CD14-positive monocyte (primary cell): ENCODE results near the gene CORO2A. TPM values are rescaled to one million over a fixed set of nuclear protein-coding genes. Genes with fewer than 3 reads are reported as not detected.
"Not testable (repeated sequence)": the region's sequence is repeated elsewhere in the genome, so short reads cannot be mapped to it uniquely, and the experiment has no call there.

ENCODE experiments used
- DNase-seq, 3 donors: peaks; one replicate each; pipeline ENCODE4 v3.0.0-alpha.2; 2011 to 2022
- H2AFZ ChIP-seq: 2 replicates; pipeline ENCODE4 v1.6.0; 2012; ENCODE audit warnings: mild to moderate bottlenecking, low read depth, low read length, inconsistent platforms; ENCODE audit not compliant: insufficient read depth, poor library complexity, severe bottlenecking
- H3K27ac ChIP-seq, 2 donors: 1 replicate in 1 of 2; 2 replicates in 1 of 2; pipeline ENCODE4 v1.5.1; 2012 to 2013; ENCODE audit warnings: low read length in 2 of 2, control low read depth in 1 of 2, inconsistent platforms in 1 of 2, low read depth in 1 of 2, mild to moderate bottlenecking in 1 of 2
- H3K27me3 ChIP-seq, 2 donors: one replicate each; pipeline versions ENCODE4 v1.6.0 to v1.6.1; 2011 to 2013; ENCODE audit warnings: low read length in 2 of 2; ENCODE audit not compliant: control insufficient read depth in 2 of 2, insufficient read depth in 2 of 2
- H3K36me3 ChIP-seq, 2 donors: replicated peaks in 1 of 2; 1 replicate in 1 of 2; 2 replicates in 1 of 2; pipeline versions ENCODE4 v1.5.1 to v1.6.1; 2012 to 2013; ENCODE audit warnings: low read length in 2 of 2, control low read depth in 1 of 2, inconsistent platforms in 1 of 2, mild to moderate bottlenecking in 1 of 2; ENCODE audit not compliant: insufficient read depth in 2 of 2, control insufficient read depth in 1 of 2
- H3K4me1 ChIP-seq, 2 donors: 1 replicate in 1 of 2; 2 replicates in 1 of 2; pipeline versions ENCODE4 v1.5.1 to v1.6.1; 2012 to 2013; ENCODE audit warnings: low read length in 2 of 2, control low read depth in 1 of 2, inconsistent platforms in 1 of 2, mild to moderate bottlenecking in 1 of 2, moderate library complexity in 1 of 2; ENCODE audit not compliant: insufficient read depth in 2 of 2, control insufficient read depth in 1 of 2
- H3K4me2 ChIP-seq: replicated peaks from 2 replicates; pipeline ENCODE3; 2012; ENCODE audit warnings: low read length, moderate library complexity, mild to moderate bottlenecking; ENCODE audit not compliant: poor library complexity, severe bottlenecking; ENCODE audit errors: extremely low read depth
- H3K4me3 ChIP-seq, 3 experiments: fragments of 200-600 bp in 1 of 3; sonication (generic) in 1 of 3; replicated peaks in 1 of 3; 1 replicate in 2 of 3; 2 replicates in 1 of 3; pipeline ENCODE4 v1.5.1; 2011 to 2013; ENCODE audit warnings: low read length in 3 of 3, mild to moderate bottlenecking in 3 of 3, control low read depth in 2 of 3, low read depth in 2 of 3, inconsistent platforms in 1 of 3, moderate library complexity in 1 of 3
- H3K79me2 ChIP-seq: 2 replicates; pipeline ENCODE4 v1.6.0; 2012; ENCODE audit warnings: mild to moderate bottlenecking, control low read depth, inconsistent platforms, low read length, moderate library complexity; ENCODE audit not compliant: insufficient read depth
- H3K9ac ChIP-seq: 2 replicates; pipeline ENCODE4 v1.6.0; 2017; ENCODE audit warnings: low read length, mild to moderate bottlenecking; ENCODE audit not compliant: insufficient read depth, poor library complexity, severe bottlenecking
- H3K9me3 ChIP-seq, 2 donors: replicated peaks in 1 of 2; 1 replicate in 1 of 2; 2 replicates in 1 of 2; pipeline versions ENCODE4 v1.5.1 to v1.6.1; 2012 to 2013; ENCODE audit warnings: low read length in 2 of 2, control low read depth in 1 of 2; ENCODE audit not compliant: control insufficient read depth in 1 of 2, insufficient read depth in 1 of 2
- H4K20me1 ChIP-seq: 2 replicates; pipeline ENCODE4 v1.6.0; 2012; ENCODE audit warnings: mild to moderate bottlenecking, low read length, control low read depth, moderate library complexity; ENCODE audit not compliant: insufficient read depth
- H3K27ac Mint-ChIP-seq, 7 donors: one replicate each; pipeline ENCODE4 v1.8.0; 2020; ENCODE audit warnings: mild to moderate bottlenecking in 7 of 7, mixed read lengths in 7 of 7, moderate library complexity in 6 of 7, inconsistent platforms in 2 of 7
- H3K27me3 Mint-ChIP-seq, 3 donors: one replicate each; pipeline ENCODE4 v1.8.0; 2021 to 2022; ENCODE audit warnings: low read depth in 3 of 3, mild to moderate bottlenecking in 3 of 3, mixed read lengths in 3 of 3, moderate library complexity in 3 of 3, inconsistent platforms in 1 of 3
- H3K36me3 Mint-ChIP-seq, 2 donors: one replicate each; pipeline ENCODE4 v1.8.0; 2020; ENCODE audit warnings: mixed read lengths in 2 of 2, inconsistent platforms in 1 of 2, mild to moderate bottlenecking in 1 of 2
- H3K4me1 Mint-ChIP-seq: one replicate; pipeline ENCODE4 v1.8.0; 2020; ENCODE audit warnings: mild to moderate bottlenecking, mixed read lengths
- H3K4me3 Mint-ChIP-seq, 2 donors: one replicate each; pipeline ENCODE4 v1.8.0; 2020; ENCODE audit warnings: mild to moderate bottlenecking in 2 of 2, mixed read lengths in 2 of 2, moderate library complexity in 1 of 2
- H3K9me3 Mint-ChIP-seq, 7 donors: one replicate each; pipeline ENCODE4 v1.8.0; 2020 to 2022; ENCODE audit warnings: mixed read lengths in 7 of 7, mild to moderate bottlenecking in 6 of 7, moderate library complexity in 6 of 7, inconsistent platforms in 2 of 7
- WGBS: methylation state at CpG from one replicate; pipeline ENCODE4 v1.1.5; 2013; ENCODE audit warnings: missing lambda C conversion rate; ENCODE audit not compliant: insufficient coverage; 5-methylcytosine and 5-hydroxymethylcytosine counted together
- intact Hi-C, 2 donors: fragments of 100-400 bp; cut with micrococcal nuclease; formaldehyde crosslinking; loops; one replicate each; pipeline versions ENCODE4 v1.15.0 to v1.15.1; 2023
- polyA plus RNA-seq, 3 donors: library from polyadenylated mRNA; depleted of rRNA in 1 of 3; unstranded in 2 of 3; stranded (reverse) in 1 of 3; fragments of 300-500 nt in 2 of 3; fragments of >200 nt in 1 of 3; fragmentation: Illumina TruSeq in 2 of 3; gene quantifications; 1 replicate in 2 of 3; 2 replicates in 1 of 3; pipeline ENCODE4 v1.2.3, GENCODE V29; 2012 to 2021
- TF ChIP-seq, protein P1 (sequence below): fragments of 200-600 bp; IDR thresholded peaks from one replicate; pipeline ENCODE4 v1.8.0; 2022; ENCODE audit warnings: antibody characterized with exemption, mild to moderate bottlenecking

Gene CORO2A
- polyA plus RNA-seq, 3 donors: 1.2 to 3.5 (median 2.1) TPM

DNA sequence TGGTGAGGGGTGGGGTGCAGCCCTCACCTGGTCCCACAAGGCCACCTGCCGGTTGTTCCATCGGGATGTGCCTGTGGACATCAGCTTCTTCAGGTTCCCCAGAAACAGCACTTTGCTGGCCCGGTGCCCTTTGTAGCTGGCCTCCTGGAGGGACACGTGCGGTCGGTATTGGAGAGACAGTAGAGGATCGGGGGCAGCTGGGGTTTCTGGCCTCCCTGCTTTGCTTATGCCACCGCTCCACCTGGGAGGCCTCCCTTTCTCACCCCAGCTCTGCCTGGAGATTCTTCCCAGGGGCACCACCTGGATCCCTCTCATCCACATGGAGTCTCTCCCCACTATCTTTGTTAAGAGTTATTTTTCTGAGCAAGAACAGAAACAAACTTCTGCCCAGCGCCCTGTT lies 60.3 kb downstream of the CORO2A start:
- 94% methylated on average over 8 of the region's 9 CpGs for WGBS
- Histone ChIP-seq H3K4me1 (peaks cover 23% of the 10 kb centered on the region in 2 donors), H3K4me3 (no peak overlapping the region), H3K9ac (no peak overlapping the region), H3K79me2 (no peaks in the 10 kb centered on the region), H3K9me3 (no peaks in the 10 kb centered on the region), H3K27ac (no peak overlapping the region), H4K20me1 (no peaks in the 10 kb centered on the region), H3K4me2 (no peak overlapping the region), H3K27me3 (no peaks in the 10 kb centered on the region), H2AFZ (no peak overlapping the region), H3K36me3 (peaks cover 7 to 32% of the 10 kb centered on the region in 2 donors)
- intact Hi-C loops: no loop called here
- H3K27me3 Mint-ChIP-seq: no peaks in the 10 kb centered on the region
- TF ChIP-seq, protein P1, sequence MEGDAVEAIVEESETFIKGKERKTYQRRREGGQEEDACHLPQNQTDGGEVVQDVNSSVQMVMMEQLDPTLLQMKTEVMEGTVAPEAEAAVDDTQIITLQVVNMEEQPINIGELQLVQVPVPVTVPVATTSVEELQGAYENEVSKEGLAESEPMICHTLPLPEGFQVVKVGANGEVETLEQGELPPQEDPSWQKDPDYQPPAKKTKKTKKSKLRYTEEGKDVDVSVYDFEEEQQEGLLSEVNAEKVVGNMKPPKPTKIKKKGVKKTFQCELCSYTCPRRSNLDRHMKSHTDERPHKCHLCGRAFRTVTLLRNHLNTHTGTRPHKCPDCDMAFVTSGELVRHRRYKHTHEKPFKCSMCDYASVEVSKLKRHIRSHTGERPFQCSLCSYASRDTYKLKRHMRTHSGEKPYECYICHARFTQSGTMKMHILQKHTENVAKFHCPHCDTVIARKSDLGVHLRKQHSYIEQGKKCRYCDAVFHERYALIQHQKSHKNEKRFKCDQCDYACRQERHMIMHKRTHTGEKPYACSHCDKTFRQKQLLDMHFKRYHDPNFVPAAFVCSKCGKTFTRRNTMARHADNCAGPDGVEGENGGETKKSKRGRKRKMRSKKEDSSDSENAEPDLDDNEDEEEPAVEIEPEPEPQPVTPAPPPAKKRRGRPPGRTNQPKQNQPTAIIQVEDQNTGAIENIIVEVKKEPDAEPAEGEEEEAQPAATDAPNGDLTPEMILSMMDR: no peak
- peak overlapping the region in 3 of 7 donors; percentile 14 to 36 (median 32) for H3K27ac Mint-ChIP-seq
- peaks cover 53 to 72% of the 10 kb centered on the region in 2 donors for H3K36me3 Mint-ChIP-seq
- no peak for DNase-seq
- peaks cover 28% of the 10 kb centered on the region for H3K4me1 Mint-ChIP-seq
- no peaks in the 10 kb centered on the region for H3K9me3 Mint-ChIP-seq
- H3K4me3 Mint-ChIP-seq: no peak overlapping the region

- H3K36me3 Mint-ChIP-seq: peaks cover 51 to 72% of the 10 kb centered on the region in 2 donors
These were observed 61.7 kb downstream of the CORO2A start for GRCh38 chr9:98130576-98131228.

GRCh38 chr9:98130060-98130459 lies 62.4 kb downstream of the CORO2A start:
- H3K9me3 ChIP-seq, H4K20me1 ChIP-seq, H3K27me3 Mint-ChIP-seq, H3K9ac ChIP-seq, H3K79me2 ChIP-seq, H3K4me2 ChIP-seq, DNase-seq, intact Hi-C loops, H3K4me3 ChIP-seq, H3K9me3 Mint-ChIP-seq, H3K27me3 ChIP-seq, H3K4me3 Mint-ChIP-seq, H2AFZ ChIP-seq: not testable (repeated sequence)
- Histone ChIP-seq H3K36me3 (peaks cover 2 to 36% of the 10 kb centered on the region in 2 donors), H3K27ac (peak overlapping the region; percentile 84 to 88), H3K4me1 (peaks cover 23% of the 10 kb centered on the region in 2 donors)
- H3K4me1 Mint-ChIP-seq: peaks cover 28% of the 10 kb centered on the region
- WGBS: 89% methylated on average over 4 of the region's 4 CpGs
- peak overlapping the region in 6 of 7 donors; percentile 91 to 98 (median 94) for H3K27ac Mint-ChIP-seq
- peaks cover 48 to 69% of the 10 kb centered on the region in 2 donors for H3K36me3 Mint-ChIP-seq

More at GRCh38 chr9:98130576-98131228, 61.7 kb downstream of the CORO2A start:
- no peaks in the 10 kb centered on the region for H3K27me3 ChIP-seq
- H3K9me3 ChIP-seq: no peaks in the 10 kb centered on the region
- H3K9ac ChIP-seq: no peak overlapping the region
- peaks cover 0 to 4% (median 0%) of the 10 kb centered on the region in 3 donors for H3K27me3 Mint-ChIP-seq
- no peak overlapping the region for H3K4me2 ChIP-seq
- H3K4me3 Mint-ChIP-seq: no peak overlapping the region
- no peak overlapping the region for H3K4me3 ChIP-seq
- 96% methylated on average over 7 of the region's 13 CpGs for WGBS
- TF ChIP-seq, protein P1: no peak
- no peaks in the 10 kb centered on the region for H4K20me1 ChIP-seq
- no peaks in the 10 kb centered on the region for H3K79me2 ChIP-seq
- DNase-seq: no peak
- peaks cover 23% of the 10 kb centered on the region in 2 donors for H3K4me1 ChIP-seq
- peaks cover 28% of the 10 kb centered on the region for H3K4me1 Mint-ChIP-seq
- intact Hi-C loops: no loop called here
- no peaks in the 10 kb centered on the region for H3K9me3 Mint-ChIP-seq
- peaks cover under 1 to 34% of the 10 kb centered on the region in 2 donors for H3K36me3 ChIP-seq
- peak overlapping the region; percentile 16 to 95 (median 92) for H3K27ac Mint-ChIP-seq
- H2AFZ ChIP-seq: no peak overlapping the region
- H3K27ac ChIP-seq: peak overlapping the region; percentile 4 to 7
